Activated CD8-positive, alpha-beta T cell treated with anti-CD3 and anti-CD28 coated beads for 36 hours (primary cell): Measurements from ENCODE around the gene PODNL1. TPM values are rescaled to one million over a fixed set of nuclear protein-coding genes. Genes with fewer than 3 reads are reported as not detected.

Experiments
- ATAC-seq: fragments of 200-7000 bp; cut with Tn5 transposase; one replicate; pipeline ENCODE4 v1.10.0; 2021; ENCODE audit warnings: mild to moderate bottlenecking, moderate library complexity
- CTCF ChIA-PET: fragments of 350-600 bp; sonication (Branson Sonifier 250); formaldehyde crosslinking; loops from one replicate; lab custom pipeline; 2021; ENCODE audit warnings: antibody characterized with exemption; lab: Charles Lee
- POLR2A ChIA-PET: fragments of 350-600 bp; sonication (Branson Sonifier 250); formaldehyde crosslinking; loops from one replicate; lab custom pipeline; 2021; ENCODE audit warnings: antibody characterized with exemption; lab: Charles Lee
- DNase-seq: peaks from one replicate; pipeline ENCODE4 v3.0.0-alpha.2; 2020
- H3K27ac Mint-ChIP-seq: one replicate; pipeline ENCODE4 v1.8.0; 2021; ENCODE audit warnings: mild to moderate bottlenecking, mixed read lengths
- H3K27me3 Mint-ChIP-seq: one replicate; pipeline ENCODE4 v1.8.0; 2021; ENCODE audit warnings: mixed read lengths
- H3K36me3 Mint-ChIP-seq: one replicate; pipeline ENCODE4 v1.8.0; 2021; ENCODE audit warnings: low read depth, mixed read lengths
- H3K4me1 Mint-ChIP-seq: one replicate; pipeline ENCODE4 v1.8.0; 2021; ENCODE audit warnings: low read depth, mixed read lengths
- H3K4me3 Mint-ChIP-seq: one replicate; pipeline ENCODE4 v1.8.0; 2021; ENCODE audit warnings: mild to moderate bottlenecking, moderate library complexity, mixed read lengths
- H3K9me3 Mint-ChIP-seq: one replicate; pipeline ENCODE4 v1.8.0; 2021; ENCODE audit warnings: mixed read lengths
- intact Hi-C: fragments of 100-400 bp; cut with micrococcal nuclease; formaldehyde crosslinking; loops from one replicate; pipeline ENCODE4 v1.10.0; 2022
- total RNA-seq, 2 experiments: library from RNA; stranded (reverse); gene quantifications; one replicate each; pipeline ENCODE4 v1.2.3, GENCODE V29; 2021
- TF ChIP-seq, protein P1 (sequence below): fragments of 200-600 bp; IDR thresholded peaks from one replicate; pipeline ENCODE4 v1.8.0; 2022; ENCODE audit warnings: antibody characterized with exemption, mild to moderate bottlenecking

PODNL1 gene
- total RNA-seq, 2 experiments from 2014 or later: not detected

DNA sequence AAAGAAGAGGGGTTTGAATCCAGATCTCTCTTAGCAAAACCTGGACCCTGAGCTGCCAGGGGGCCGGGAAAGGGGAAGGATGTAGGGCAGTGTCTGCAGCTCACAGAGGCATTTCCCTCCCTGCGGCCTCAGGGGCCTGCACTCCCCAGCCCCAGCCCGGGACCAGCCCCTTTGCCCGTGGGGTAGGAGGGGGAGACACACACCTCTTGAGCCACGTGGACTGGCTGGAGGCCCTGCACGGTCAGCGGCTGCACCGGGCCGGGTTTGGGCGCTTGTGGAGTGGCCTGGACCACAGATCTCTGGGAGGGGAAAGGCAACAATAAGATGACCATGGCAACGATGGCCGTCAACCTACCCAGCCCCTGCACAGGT is 41.0 kb upstream of the PODNL1 start:
- Mint-ChIP-seq H3K4me1 (peaks cover 23% of the 10 kb centered on the region), H3K4me3 (peak overlapping the region; percentile 40), H3K36me3 (peaks cover 7% of the 10 kb centered on the region), H3K9me3 (no peaks in the 10 kb centered on the region), H3K27me3 (no peaks in the 10 kb centered on the region), H3K27ac (peak overlapping the region; percentile 42)
- ChIA-PET POLR2A (interaction anchor here (1.5 to 2.4 kb wide), 3 partner anchors 19 to 52 kb away, joined by 5 to 18 read pairs (median 9); partner anchors contain the start of gene IL27RA), CTCF (interaction anchor here (0.9 to 1.7 kb wide), 4 partner anchors 9 to 63 kb away, joined by 3 to 4 read pairs (median 3); partner anchors contain the start of gene IL27RA)
- TF ChIP-seq, protein P1, sequence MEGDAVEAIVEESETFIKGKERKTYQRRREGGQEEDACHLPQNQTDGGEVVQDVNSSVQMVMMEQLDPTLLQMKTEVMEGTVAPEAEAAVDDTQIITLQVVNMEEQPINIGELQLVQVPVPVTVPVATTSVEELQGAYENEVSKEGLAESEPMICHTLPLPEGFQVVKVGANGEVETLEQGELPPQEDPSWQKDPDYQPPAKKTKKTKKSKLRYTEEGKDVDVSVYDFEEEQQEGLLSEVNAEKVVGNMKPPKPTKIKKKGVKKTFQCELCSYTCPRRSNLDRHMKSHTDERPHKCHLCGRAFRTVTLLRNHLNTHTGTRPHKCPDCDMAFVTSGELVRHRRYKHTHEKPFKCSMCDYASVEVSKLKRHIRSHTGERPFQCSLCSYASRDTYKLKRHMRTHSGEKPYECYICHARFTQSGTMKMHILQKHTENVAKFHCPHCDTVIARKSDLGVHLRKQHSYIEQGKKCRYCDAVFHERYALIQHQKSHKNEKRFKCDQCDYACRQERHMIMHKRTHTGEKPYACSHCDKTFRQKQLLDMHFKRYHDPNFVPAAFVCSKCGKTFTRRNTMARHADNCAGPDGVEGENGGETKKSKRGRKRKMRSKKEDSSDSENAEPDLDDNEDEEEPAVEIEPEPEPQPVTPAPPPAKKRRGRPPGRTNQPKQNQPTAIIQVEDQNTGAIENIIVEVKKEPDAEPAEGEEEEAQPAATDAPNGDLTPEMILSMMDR: no peak
- intact Hi-C loops: no loop called here
- DNase-seq (no peak), ATAC-seq (peak; percentile 17)

DNA sequence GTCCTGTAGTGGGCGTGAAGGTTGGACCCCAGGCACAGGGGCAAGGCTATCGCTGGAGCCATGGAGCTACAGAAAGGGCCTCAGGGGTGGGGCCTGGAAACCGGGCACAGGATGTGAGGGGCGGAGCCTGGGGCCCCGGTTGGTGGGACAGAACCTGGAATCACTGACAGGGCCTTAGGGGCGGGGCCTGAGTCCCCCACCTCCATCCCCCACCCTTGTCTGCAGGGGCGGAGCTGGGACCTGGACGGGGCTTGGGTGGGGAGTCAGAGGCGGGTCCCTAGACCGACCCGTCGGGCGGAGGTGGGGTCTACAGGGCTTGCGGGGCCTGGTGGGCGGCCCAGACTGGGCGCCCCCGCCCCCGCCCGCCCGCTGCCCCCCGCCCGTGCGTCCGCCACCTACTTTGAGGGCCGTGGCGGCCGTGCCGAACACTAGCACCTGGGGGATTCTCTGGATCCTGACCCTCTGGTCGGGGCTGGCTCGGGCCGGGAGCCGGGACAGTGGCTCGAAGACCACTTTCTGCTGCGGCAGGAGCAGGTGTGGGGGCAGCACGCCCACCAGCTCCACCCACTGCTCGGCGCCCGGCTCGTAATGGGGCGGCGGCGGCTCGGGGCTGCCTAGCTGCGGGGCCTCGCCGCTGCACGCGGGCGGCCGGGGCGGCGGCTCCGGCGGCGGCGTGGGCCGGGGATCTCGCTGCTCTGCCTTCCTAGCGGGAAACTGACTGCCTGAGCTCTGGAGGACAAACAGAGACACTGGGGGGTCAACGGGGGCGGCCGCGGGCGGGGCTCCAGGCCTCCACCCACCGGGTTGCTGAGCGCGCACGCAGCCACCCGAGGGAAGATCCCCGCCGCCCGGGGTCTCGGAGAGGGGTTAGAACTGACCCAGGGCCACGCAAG is 40.4 kb upstream of the PODNL1 start:
- DNase-seq (peak; percentile 70), ATAC-seq (peak; percentile 73)
- Mint-ChIP-seq H3K9me3 (no peaks in the 10 kb centered on the region), H3K27me3 (no peaks in the 10 kb centered on the region), H3K4me1 (peaks cover 23% of the 10 kb centered on the region), H3K4me3 (peak overlapping the region; percentile 40), H3K36me3 (peaks cover 10% of the 10 kb centered on the region), H3K27ac (peak overlapping the region; percentile 49)
- TF ChIP-seq, protein P1: no peak
- ChIA-PET CTCF (interaction anchor here (0.7 to 1.7 kb wide), 6 partner anchors 10 to 70 kb away, joined by 3 to 4 read pairs (median 3); partner anchors contain the start of gene IL27RA), POLR2A (interaction anchor here (0.7 to 2.4 kb wide), 5 partner anchors 16 to 53 kb away, joined by 3 to 18 read pairs (median 5); partner anchors contain the start of gene IL27RA)
- intact Hi-C loops: no loop called here

DNA sequence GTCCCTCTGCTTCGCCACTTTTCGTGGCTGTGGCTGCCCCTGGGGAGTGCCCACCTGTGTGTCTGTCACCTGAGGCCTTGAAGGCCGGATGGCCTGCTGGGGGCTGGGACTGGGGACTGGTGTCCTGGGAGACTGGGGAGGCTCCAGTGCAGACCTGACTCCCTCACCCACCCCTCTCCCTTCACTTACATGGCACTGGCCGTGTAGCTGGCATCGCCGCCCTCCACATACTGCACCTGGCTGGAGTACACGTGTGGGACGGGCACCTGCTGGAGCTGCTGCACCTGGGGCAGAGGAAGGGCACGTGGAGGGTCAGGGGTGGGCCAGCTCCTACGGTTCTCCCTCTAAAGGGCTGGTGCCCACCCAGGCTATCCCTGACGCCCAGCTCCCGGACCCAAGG is 39.6 kb upstream of the PODNL1 start:
- Mint-ChIP-seq H3K27me3 (no peaks in the 10 kb centered on the region), H3K4me1 (peaks cover 17% of the 10 kb centered on the region), H3K27ac (peak overlapping the region; percentile 49), H3K9me3 (no peaks in the 10 kb centered on the region), H3K4me3 (no peak overlapping the region), H3K36me3 (peaks cover 8% of the 10 kb centered on the region)
- TF ChIP-seq, protein P1: no peak
- DNase-seq: no peak
- ATAC-seq: no peak
- intact Hi-C loops: no loop called here
- ChIA-PET CTCF (interaction anchor here (1.2 to 1.7 kb wide), 3 partner anchors 11 to 67 kb away, joined by 3 to 4 read pairs (median 3); no protein-coding TSS in a partner anchor), POLR2A (interaction anchor here (0.5 to 2.4 kb wide), 6 partner anchors 15 to 75 kb away, joined by 3 to 18 read pairs (median 3); partner anchors contain the start of gene IL27RA)

DNA sequence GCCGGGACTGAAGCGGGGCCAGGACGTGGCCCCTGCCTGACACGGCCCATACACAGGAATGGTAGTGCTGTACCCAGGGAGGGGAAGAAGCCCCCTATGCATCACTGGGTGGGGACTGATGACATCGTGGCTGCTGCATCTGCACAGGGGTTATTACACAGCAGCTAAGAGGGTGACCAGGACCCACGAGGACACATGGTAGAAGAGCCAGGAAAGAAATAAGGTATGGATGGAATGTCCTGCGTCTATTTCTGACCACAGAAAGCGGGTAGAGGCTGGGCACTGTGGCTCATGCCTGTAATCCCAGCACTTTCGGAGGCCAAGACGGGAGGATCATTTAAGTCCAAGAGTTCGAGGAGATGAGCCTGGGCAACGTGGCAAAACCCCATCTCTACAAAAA is 38.2 kb upstream of the PODNL1 start:
- H3K36me3 Mint-ChIP-seq: peaks cover 5% of the 10 kb centered on the region
- no peak overlapping the region for H3K4me3 Mint-ChIP-seq
- peaks cover 14% of the 10 kb centered on the region for H3K4me1 Mint-ChIP-seq
- POLR2A ChIA-PET: interaction anchor here (1.6 to 1.7 kb wide), 2 partner anchors 9 to 76 kb away, joined by 3 to 7 read pairs; no protein-coding TSS in a partner anchor
- TF ChIP-seq, protein P1: no peak
- intact Hi-C loops: no loop called here
- DNase-seq: no peak
- no peak for ATAC-seq
- H3K27me3 Mint-ChIP-seq: no peaks in the 10 kb centered on the region
- no peak overlapping the region for H3K27ac Mint-ChIP-seq
- no peaks in the 10 kb centered on the region for H3K9me3 Mint-ChIP-seq
- CTCF ChIA-PET: no interaction called here
